ENCODE data around the gene LAMC1.

DNA sequence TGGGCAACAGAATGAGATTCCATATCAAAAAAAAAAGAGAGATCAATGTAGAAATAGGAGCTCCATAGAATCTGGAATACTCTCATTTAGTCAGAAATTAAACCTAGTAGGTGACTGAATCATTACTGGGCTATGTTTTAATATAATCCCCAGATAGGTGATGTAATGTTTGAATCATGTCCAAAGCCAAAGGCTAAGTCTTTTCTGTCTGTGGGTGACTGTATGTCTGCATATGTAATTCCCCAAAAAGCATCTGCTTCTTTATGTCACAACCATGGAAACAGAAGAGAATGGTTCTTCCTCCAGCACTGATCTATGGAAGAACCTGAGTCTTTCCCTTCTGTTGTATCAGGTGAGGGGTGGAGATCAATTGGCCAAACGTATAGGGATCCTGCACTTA is 168.6 kb downstream of the LAMC1 start:
- TF ChIP-seq, protein P1, sequence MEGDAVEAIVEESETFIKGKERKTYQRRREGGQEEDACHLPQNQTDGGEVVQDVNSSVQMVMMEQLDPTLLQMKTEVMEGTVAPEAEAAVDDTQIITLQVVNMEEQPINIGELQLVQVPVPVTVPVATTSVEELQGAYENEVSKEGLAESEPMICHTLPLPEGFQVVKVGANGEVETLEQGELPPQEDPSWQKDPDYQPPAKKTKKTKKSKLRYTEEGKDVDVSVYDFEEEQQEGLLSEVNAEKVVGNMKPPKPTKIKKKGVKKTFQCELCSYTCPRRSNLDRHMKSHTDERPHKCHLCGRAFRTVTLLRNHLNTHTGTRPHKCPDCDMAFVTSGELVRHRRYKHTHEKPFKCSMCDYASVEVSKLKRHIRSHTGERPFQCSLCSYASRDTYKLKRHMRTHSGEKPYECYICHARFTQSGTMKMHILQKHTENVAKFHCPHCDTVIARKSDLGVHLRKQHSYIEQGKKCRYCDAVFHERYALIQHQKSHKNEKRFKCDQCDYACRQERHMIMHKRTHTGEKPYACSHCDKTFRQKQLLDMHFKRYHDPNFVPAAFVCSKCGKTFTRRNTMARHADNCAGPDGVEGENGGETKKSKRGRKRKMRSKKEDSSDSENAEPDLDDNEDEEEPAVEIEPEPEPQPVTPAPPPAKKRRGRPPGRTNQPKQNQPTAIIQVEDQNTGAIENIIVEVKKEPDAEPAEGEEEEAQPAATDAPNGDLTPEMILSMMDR (IDR thresholded peaks at IDR 0.05; ENCODE audit: insufficient read depth, low read length, poor library complexity, severe bottlenecking) = no peak
- no peak for TF ChIP-seq EZH2phosphoT487 (conservative IDR thresholded peaks at IDR 0.05; ENCODE audit: low read length)
